CD14-positive monocyte (primary cell): ENCODE measurements around the gene DSCAML1. TPM values are rescaled to one million over a fixed set of nuclear protein-coding genes. Genes with fewer than 3 reads are reported as not detected.

Experiments used
- DNase-seq, 3 donors: peaks; one replicate each; pipeline ENCODE4 v3.0.0-alpha.2; 2011 to 2022
- H2AFZ ChIP-seq: 2 replicates; pipeline ENCODE4 v1.6.0; 2012; ENCODE audit warnings: mild to moderate bottlenecking, low read depth, low read length, inconsistent platforms; ENCODE audit not compliant: insufficient read depth, poor library complexity, severe bottlenecking
- H3K27ac ChIP-seq, 2 donors: 1 replicate in 1 of 2; 2 replicates in 1 of 2; pipeline ENCODE4 v1.5.1; 2012 to 2013; ENCODE audit warnings: low read length in 2 of 2, control low read depth in 1 of 2, inconsistent platforms in 1 of 2, low read depth in 1 of 2, mild to moderate bottlenecking in 1 of 2
- H3K27me3 ChIP-seq, 2 donors: one replicate each; pipeline versions ENCODE4 v1.6.0 to v1.6.1; 2011 to 2013; ENCODE audit warnings: low read length in 2 of 2; ENCODE audit not compliant: control insufficient read depth in 2 of 2, insufficient read depth in 2 of 2
- H3K36me3 ChIP-seq, 2 donors: replicated peaks in 1 of 2; 1 replicate in 1 of 2; 2 replicates in 1 of 2; pipeline versions ENCODE4 v1.5.1 to v1.6.1; 2012 to 2013; ENCODE audit warnings: low read length in 2 of 2, control low read depth in 1 of 2, inconsistent platforms in 1 of 2, mild to moderate bottlenecking in 1 of 2; ENCODE audit not compliant: insufficient read depth in 2 of 2, control insufficient read depth in 1 of 2
- H3K4me1 ChIP-seq, 2 donors: 1 replicate in 1 of 2; 2 replicates in 1 of 2; pipeline versions ENCODE4 v1.5.1 to v1.6.1; 2012 to 2013; ENCODE audit warnings: low read length in 2 of 2, control low read depth in 1 of 2, inconsistent platforms in 1 of 2, mild to moderate bottlenecking in 1 of 2, moderate library complexity in 1 of 2; ENCODE audit not compliant: insufficient read depth in 2 of 2, control insufficient read depth in 1 of 2
- H3K4me2 ChIP-seq: replicated peaks from 2 replicates; pipeline ENCODE3; 2012; ENCODE audit warnings: low read length, moderate library complexity, mild to moderate bottlenecking; ENCODE audit not compliant: poor library complexity, severe bottlenecking; ENCODE audit errors: extremely low read depth
- H3K4me3 ChIP-seq, 3 experiments: fragments of 200-600 bp in 1 of 3; sonication (generic) in 1 of 3; replicated peaks in 1 of 3; 1 replicate in 2 of 3; 2 replicates in 1 of 3; pipeline ENCODE4 v1.5.1; 2011 to 2013; ENCODE audit warnings: low read length in 3 of 3, mild to moderate bottlenecking in 3 of 3, control low read depth in 2 of 3, low read depth in 2 of 3, inconsistent platforms in 1 of 3, moderate library complexity in 1 of 3
- H3K79me2 ChIP-seq: 2 replicates; pipeline ENCODE4 v1.6.0; 2012; ENCODE audit warnings: mild to moderate bottlenecking, control low read depth, inconsistent platforms, low read length, moderate library complexity; ENCODE audit not compliant: insufficient read depth
- H3K9ac ChIP-seq: 2 replicates; pipeline ENCODE4 v1.6.0; 2017; ENCODE audit warnings: low read length, mild to moderate bottlenecking; ENCODE audit not compliant: insufficient read depth, poor library complexity, severe bottlenecking
- H3K9me3 ChIP-seq, 2 donors: replicated peaks in 1 of 2; 1 replicate in 1 of 2; 2 replicates in 1 of 2; pipeline versions ENCODE4 v1.5.1 to v1.6.1; 2012 to 2013; ENCODE audit warnings: low read length in 2 of 2, control low read depth in 1 of 2; ENCODE audit not compliant: control insufficient read depth in 1 of 2, insufficient read depth in 1 of 2
- H4K20me1 ChIP-seq: 2 replicates; pipeline ENCODE4 v1.6.0; 2012; ENCODE audit warnings: mild to moderate bottlenecking, low read length, control low read depth, moderate library complexity; ENCODE audit not compliant: insufficient read depth
- H3K27ac Mint-ChIP-seq, 7 donors: one replicate each; pipeline ENCODE4 v1.8.0; 2020; ENCODE audit warnings: mild to moderate bottlenecking in 7 of 7, mixed read lengths in 7 of 7, moderate library complexity in 6 of 7, inconsistent platforms in 2 of 7
- H3K27me3 Mint-ChIP-seq, 3 donors: one replicate each; pipeline ENCODE4 v1.8.0; 2021 to 2022; ENCODE audit warnings: low read depth in 3 of 3, mild to moderate bottlenecking in 3 of 3, mixed read lengths in 3 of 3, moderate library complexity in 3 of 3, inconsistent platforms in 1 of 3
- H3K36me3 Mint-ChIP-seq, 2 donors: one replicate each; pipeline ENCODE4 v1.8.0; 2020; ENCODE audit warnings: mixed read lengths in 2 of 2, inconsistent platforms in 1 of 2, mild to moderate bottlenecking in 1 of 2
- H3K4me1 Mint-ChIP-seq: one replicate; pipeline ENCODE4 v1.8.0; 2020; ENCODE audit warnings: mild to moderate bottlenecking, mixed read lengths
- H3K4me3 Mint-ChIP-seq, 2 donors: one replicate each; pipeline ENCODE4 v1.8.0; 2020; ENCODE audit warnings: mild to moderate bottlenecking in 2 of 2, mixed read lengths in 2 of 2, moderate library complexity in 1 of 2
- H3K9me3 Mint-ChIP-seq, 7 donors: one replicate each; pipeline ENCODE4 v1.8.0; 2020 to 2022; ENCODE audit warnings: mixed read lengths in 7 of 7, mild to moderate bottlenecking in 6 of 7, moderate library complexity in 6 of 7, inconsistent platforms in 2 of 7
- CTCF ChIP-seq: fragments of 200-600 bp; IDR thresholded peaks from one replicate; pipeline ENCODE4 v1.8.0; 2022; ENCODE audit warnings: antibody characterized with exemption, mild to moderate bottlenecking
- WGBS: methylation state at CpG from one replicate; pipeline ENCODE4 v1.1.5; 2013; ENCODE audit warnings: missing lambda C conversion rate; ENCODE audit not compliant: insufficient coverage; 5-methylcytosine and 5-hydroxymethylcytosine counted together
- intact Hi-C, 2 donors: fragments of 100-400 bp; cut with micrococcal nuclease; formaldehyde crosslinking; loops; one replicate each; pipeline versions ENCODE4 v1.15.0 to v1.15.1; 2023
- polyA plus RNA-seq, 3 donors: library from polyadenylated mRNA; depleted of rRNA in 1 of 3; unstranded in 2 of 3; stranded (reverse) in 1 of 3; fragments of 300-500 nt in 2 of 3; fragments of >200 nt in 1 of 3; fragmentation: Illumina TruSeq in 2 of 3; gene quantifications; 1 replicate in 2 of 3; 2 replicates in 1 of 3; pipeline ENCODE4 v1.2.3, GENCODE V29; 2012 to 2021

Gene DSCAML1
- polyA plus RNA-seq, 3 donors = not detected

DNA sequence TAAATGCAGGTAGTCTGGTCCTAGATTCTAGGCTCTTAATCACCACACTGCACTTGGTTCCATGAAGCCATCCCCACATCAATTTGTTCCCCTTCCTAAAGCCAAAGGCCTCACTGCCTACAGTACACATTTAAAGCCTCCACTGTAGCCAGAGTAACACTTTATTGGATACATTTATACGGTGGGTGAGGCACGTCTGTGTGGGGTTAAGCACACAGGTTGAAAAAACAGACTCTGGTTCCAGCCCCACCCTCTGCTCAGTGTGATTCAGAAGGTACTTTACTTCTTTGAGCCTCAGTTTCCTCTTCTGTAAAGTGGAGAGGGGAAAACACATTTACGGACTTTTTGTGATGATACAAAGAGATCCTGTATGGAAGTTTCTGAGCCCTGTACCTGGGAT, 22.5 kb downstream of the DSCAML1 start:
- intact Hi-C loops = no loop called here
- Histone ChIP-seq H3K79me2 (no peaks in the 10 kb centered on the region), H3K4me2 (no peak overlapping the region), H3K27ac (no peak overlapping the region), H3K36me3 (no peaks in the 10 kb centered on the region), H3K9ac (no peak overlapping the region), H2AFZ (no peak overlapping the region), H4K20me1 (no peaks in the 10 kb centered on the region), H3K27me3 (no peaks in the 10 kb centered on the region), H3K9me3 (no peaks in the 10 kb centered on the region), H3K4me3 (no peak overlapping the region), H3K4me1 (no peaks in the 10 kb centered on the region)
- Mint-ChIP-seq H3K4me1 (no peaks in the 10 kb centered on the region), H3K27me3 (peaks cover 9 to 15% (median 10%) of the 10 kb centered on the region in 3 donors), H3K4me3 (no peak overlapping the region), H3K27ac (no peak overlapping the region), H3K9me3 (peaks cover 0 to 1% (median 0%) of the 10 kb centered on the region in 7 donors), H3K36me3 (no peaks in the 10 kb centered on the region)
- WGBS = no CpG with 5 or more reads among the region's 3 CpGs
- TF ChIP-seq CTCF = no peak
- no peak for DNase-seq

DNA sequence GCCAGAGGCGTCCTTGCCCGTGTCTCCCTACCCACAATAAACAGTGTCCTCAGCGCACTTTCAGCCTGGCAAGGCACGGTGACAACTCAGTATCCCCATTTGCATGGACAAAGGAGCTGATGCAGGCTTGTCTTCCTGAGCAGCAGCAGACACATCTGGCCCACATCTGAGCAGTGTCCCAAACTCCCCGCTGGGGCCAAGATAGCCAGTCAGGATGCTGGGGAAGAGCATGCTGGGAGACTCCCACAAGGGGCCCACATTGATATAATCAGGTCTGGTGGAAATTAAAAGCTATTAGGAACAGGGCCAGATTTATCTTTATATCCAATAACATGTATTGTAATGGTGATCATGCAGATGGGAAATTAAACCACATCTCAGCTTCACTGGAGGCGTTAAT, 24.7 kb downstream of the DSCAML1 start:
- TF ChIP-seq CTCF = no peak
- H3K27me3 Mint-ChIP-seq = peaks cover 7 to 18% (median 14%) of the 10 kb centered on the region in 3 donors

More for the DNA sequence above, 24.7 kb downstream of the DSCAML1 start:
- intact Hi-C loops = no loop called here
- no peak overlapping the region for H3K9ac ChIP-seq
- DNase-seq = no peak
- Mint-ChIP-seq H3K27ac (no peak overlapping the region), H3K36me3 (no peaks in the 10 kb centered on the region), H3K4me1 (no peaks in the 10 kb centered on the region), H3K4me3 (no peak overlapping the region), H3K9me3 (peaks cover 0 to 1% (median 0%) of the 10 kb centered on the region in 7 donors)
- no peaks in the 10 kb centered on the region for H3K4me1 ChIP-seq
- H3K36me3 ChIP-seq = no peaks in the 10 kb centered on the region
- no peak overlapping the region for H3K4me3 ChIP-seq
- no peaks in the 10 kb centered on the region for H3K79me2 ChIP-seq
- 95% methylated on average over 4 of the region's 6 CpGs for WGBS
- no peaks in the 10 kb centered on the region for H4K20me1 ChIP-seq
- no peaks in the 10 kb centered on the region for H3K9me3 ChIP-seq
- no peak overlapping the region for H2AFZ ChIP-seq
- H3K27ac ChIP-seq = no peak overlapping the region
- no peaks in the 10 kb centered on the region for H3K27me3 ChIP-seq
- no peak overlapping the region for H3K4me2 ChIP-seq
